GM18508 (cell line): Measurements from ENCODE around the gene TPX2.

Experiments used
- ATAC-seq: cut with Tn5 transposase; IDR thresholded peaks from one replicate; pipeline ENCODE4 v1.9.1; 2021; ENCODE audit warnings: moderate number of reproducible peaks; ENCODE audit not compliant: insufficient read depth, unreplicated experiment

TPX2 gene

GRCh38 chr20:31738729-31739549 lies at the start of gene TPX2:
TPX2 (plus strand) TSS chr20:31739290; CDS start chr20:31757477, 18,187 bp downstream.
- ATAC-seq, result peak; percentile 67

- ATAC-seq, result no peak
Measured at GRCh38 chr20:31690124-31690666, 48.9 kb upstream of the TPX2 start.

GRCh38 chr20:31691646-31692275 lies 47.3 kb upstream of the TPX2 start:
- ATAC-seq, result no peak

GRCh38 chr20:31693402-31693801 lies 45.7 kb upstream of the TPX2 start:
- no peak for ATAC-seq

GRCh38 chr20:31693987-31694661 lies 45.0 kb upstream of the TPX2 start:
- ATAC-seq, result no peak

GRCh38 chr20:31694842-31695593 lies 44.1 kb upstream of the TPX2 start:
- no peak for ATAC-seq

- no peak for ATAC-seq
Measured at GRCh38 chr20:31695849-31696804, 43.0 kb upstream of the TPX2 start.

- no peak for ATAC-seq
Measured at GRCh38 chr20:31698243-31698802, 40.8 kb upstream of the TPX2 start.

- peak; percentile 85 for ATAC-seq
Measured at GRCh38 chr20:31698803-31699718, 40.0 kb upstream of the TPX2 start.

- ATAC-seq, result no peak
Measured at GRCh38 chr20:31699801-31700728, 39.0 kb upstream of the TPX2 start.

GRCh38 chr20:31700747-31701146 lies 38.3 kb upstream of the TPX2 start:
- ATAC-seq, result no peak

- ATAC-seq, result no peak
Measured at GRCh38 chr20:31701591-31701990, 37.5 kb upstream of the TPX2 start.

GRCh38 chr20:31704225-31705119 lies 34.6 kb upstream of the TPX2 start:
- no peak for ATAC-seq

- ATAC-seq, result no peak
Measured at GRCh38 chr20:31705191-31705590, 33.9 kb upstream of the TPX2 start.
